HFFc6 (cell line): Measurements from ENCODE around the gene AUTS2. TPM values are rescaled to one million over a fixed set of nuclear protein-coding genes. Genes with fewer than 3 reads are reported as not detected.

Experiments used
- DNase-seq: peaks from one replicate; pipeline ENCODE4 v3.0.0-alpha.2; 2018
- H3K27ac Mint-ChIP-seq: 2 replicates; pipeline ENCODE4 v1.8.0; 2020; ENCODE audit warnings: mild to moderate bottlenecking, mixed read lengths
- H3K27me3 Mint-ChIP-seq: 2 replicates; pipeline ENCODE4 v1.8.0; 2021; ENCODE audit warnings: mild to moderate bottlenecking, moderate library complexity, mixed read lengths; ENCODE audit not compliant: insufficient read depth
- H3K36me3 Mint-ChIP-seq: 2 replicates; pipeline ENCODE4 v1.8.0; 2021; ENCODE audit warnings: low read depth, mixed read lengths
- H3K4me1 Mint-ChIP-seq: 2 replicates; pipeline ENCODE4 v1.8.0; 2020; ENCODE audit warnings: low read depth, mixed read lengths
- H3K4me3 Mint-ChIP-seq: 2 replicates; pipeline ENCODE4 v1.8.0; 2020; ENCODE audit warnings: mild to moderate bottlenecking, moderate library complexity, mixed read lengths
- H3K9me3 Mint-ChIP-seq: 2 replicates; pipeline ENCODE4 v1.8.0; 2020; ENCODE audit warnings: mild to moderate bottlenecking, mixed read lengths
- total RNA-seq, 6 experiments: library from RNA; stranded (reverse); fragmentation: NEBNext Ultra II Directional; extraction: Animal tissue kit (Norgen Biotek cat#: 25700); gene quantifications; 2 replicates in 1 of 6; 3 replicates in 5 of 6; pipeline ENCODE4 v1.2.3, GENCODE V29; 2021
- TF ChIP-seq, protein P1 (sequence below): fragments of 200-600 bp; sonication (generic); IDR thresholded peaks from 2 replicates; pipeline ENCODE4 v1.5.0; 2021; ENCODE audit warnings: antibody characterized with exemption, mild to moderate bottlenecking

AUTS2 gene
- total RNA-seq, 6 experiments from 2014 or later = 0.02 to 0.19 (median 0.16) TPM; not detected in 2

DNA sequence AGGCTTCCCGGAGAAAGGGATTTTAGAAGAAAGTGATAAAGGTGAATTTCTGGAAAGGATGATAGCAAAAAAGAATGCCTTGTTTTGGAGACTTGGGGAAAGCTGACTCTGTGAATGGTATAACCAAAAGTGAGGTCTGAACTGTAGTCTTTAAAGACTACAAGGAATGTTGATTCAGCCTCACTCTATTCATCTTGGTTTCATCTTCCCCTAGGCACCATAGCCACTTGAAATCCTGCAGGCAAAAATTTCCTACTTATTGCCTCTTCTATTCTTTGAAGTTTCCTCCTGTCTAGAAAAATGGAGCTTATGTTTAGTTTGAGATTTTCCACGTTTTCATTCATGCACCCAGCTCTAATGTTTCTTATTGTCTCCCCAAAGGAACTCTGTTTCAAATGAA lies 518.0 kb downstream of the AUTS2 start:
- Mint-ChIP-seq H3K9me3 (peaks cover 27% of the 10 kb centered on the region), H3K4me1 (no peaks in the 10 kb centered on the region), H3K27ac (no peak overlapping the region), H3K27me3 (no peaks in the 10 kb centered on the region), H3K4me3 (no peak overlapping the region), H3K36me3 (no peaks in the 10 kb centered on the region)
- TF ChIP-seq, protein P1, sequence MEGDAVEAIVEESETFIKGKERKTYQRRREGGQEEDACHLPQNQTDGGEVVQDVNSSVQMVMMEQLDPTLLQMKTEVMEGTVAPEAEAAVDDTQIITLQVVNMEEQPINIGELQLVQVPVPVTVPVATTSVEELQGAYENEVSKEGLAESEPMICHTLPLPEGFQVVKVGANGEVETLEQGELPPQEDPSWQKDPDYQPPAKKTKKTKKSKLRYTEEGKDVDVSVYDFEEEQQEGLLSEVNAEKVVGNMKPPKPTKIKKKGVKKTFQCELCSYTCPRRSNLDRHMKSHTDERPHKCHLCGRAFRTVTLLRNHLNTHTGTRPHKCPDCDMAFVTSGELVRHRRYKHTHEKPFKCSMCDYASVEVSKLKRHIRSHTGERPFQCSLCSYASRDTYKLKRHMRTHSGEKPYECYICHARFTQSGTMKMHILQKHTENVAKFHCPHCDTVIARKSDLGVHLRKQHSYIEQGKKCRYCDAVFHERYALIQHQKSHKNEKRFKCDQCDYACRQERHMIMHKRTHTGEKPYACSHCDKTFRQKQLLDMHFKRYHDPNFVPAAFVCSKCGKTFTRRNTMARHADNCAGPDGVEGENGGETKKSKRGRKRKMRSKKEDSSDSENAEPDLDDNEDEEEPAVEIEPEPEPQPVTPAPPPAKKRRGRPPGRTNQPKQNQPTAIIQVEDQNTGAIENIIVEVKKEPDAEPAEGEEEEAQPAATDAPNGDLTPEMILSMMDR = no peak
- no peak for DNase-seq

DNA sequence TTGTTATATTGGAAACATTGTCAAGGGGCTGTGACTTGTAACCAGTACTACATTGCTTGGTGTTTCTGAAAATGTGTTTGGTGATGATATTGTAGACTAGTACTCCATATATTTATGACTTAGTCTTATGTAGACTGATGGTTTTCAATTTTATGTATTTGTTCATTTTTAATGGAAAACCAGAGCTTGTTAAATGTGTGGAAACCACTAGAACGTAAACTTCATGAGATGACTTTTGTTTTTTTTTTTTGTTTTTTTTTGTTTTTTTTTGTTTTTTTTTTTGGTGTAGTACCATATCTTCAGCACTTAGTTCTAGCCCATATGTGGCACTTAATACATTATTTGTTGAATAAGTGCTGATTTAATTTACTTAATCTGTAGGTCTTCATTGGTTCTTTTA lies 518.6 kb downstream of the AUTS2 start:
- H3K4me1 Mint-ChIP-seq = no peaks in the 10 kb centered on the region
- H3K9me3 Mint-ChIP-seq = peaks cover 33% of the 10 kb centered on the region
- TF ChIP-seq, protein P1 = no peak
- no peak overlapping the region for H3K27ac Mint-ChIP-seq
- no peak overlapping the region for H3K4me3 Mint-ChIP-seq
- no peaks in the 10 kb centered on the region for H3K36me3 Mint-ChIP-seq
- DNase-seq = no peak
- H3K27me3 Mint-ChIP-seq = no peaks in the 10 kb centered on the region

DNA sequence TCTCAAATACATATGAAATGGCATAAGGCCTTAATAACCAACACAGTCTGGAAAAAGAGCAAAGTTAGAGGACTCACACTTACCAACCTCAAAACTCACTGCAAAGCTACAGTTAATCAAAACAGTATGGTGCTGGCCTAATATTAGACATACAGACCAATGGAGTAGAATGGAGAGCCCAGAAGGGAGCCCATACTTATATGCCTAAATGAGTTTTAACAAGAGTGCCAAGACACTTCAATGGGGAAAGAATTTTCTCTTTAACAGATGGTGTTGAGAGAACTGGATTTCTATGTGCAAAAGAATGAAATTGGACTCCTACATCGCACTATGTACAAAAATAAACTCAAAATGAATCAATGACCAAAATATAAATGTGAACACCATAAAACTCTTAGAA lies 522.6 kb downstream of the AUTS2 start:
- Mint-ChIP-seq H3K4me1 (no peaks in the 10 kb centered on the region), H3K9me3 (peaks cover 58% of the 10 kb centered on the region), H3K27me3 (no peaks in the 10 kb centered on the region), H3K27ac (no peak overlapping the region), H3K4me3 (no peak overlapping the region), H3K36me3 (no peaks in the 10 kb centered on the region)
- DNase-seq = no peak
- TF ChIP-seq, protein P1 = no peak

DNA sequence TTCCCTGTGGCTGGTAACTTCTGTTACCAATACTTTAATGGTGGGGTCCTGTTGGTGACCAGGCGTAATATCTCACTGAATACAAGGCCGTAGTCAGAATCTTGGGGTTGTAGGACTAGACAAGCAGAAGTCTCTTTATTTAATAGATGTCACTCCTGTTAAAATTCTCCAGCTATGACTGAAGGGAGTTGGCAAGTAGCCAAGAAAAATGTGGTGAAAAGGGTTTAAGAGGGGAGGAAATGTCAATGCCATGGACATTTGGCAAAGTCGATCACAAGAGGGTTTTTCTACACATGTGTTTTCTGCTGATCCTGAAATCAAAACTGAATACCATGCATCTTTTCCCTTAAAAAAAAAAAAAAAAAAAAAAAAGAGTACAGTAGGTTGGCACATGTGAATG lies 533.5 kb downstream of the AUTS2 start:
- Mint-ChIP-seq H3K27me3 (no peaks in the 10 kb centered on the region), H3K9me3 (peaks cover 52% of the 10 kb centered on the region), H3K4me1 (no peaks in the 10 kb centered on the region), H3K36me3 (no peaks in the 10 kb centered on the region), H3K27ac (no peak overlapping the region), H3K4me3 (no peak overlapping the region)
- no peak for DNase-seq
- TF ChIP-seq, protein P1 = no peak

DNA sequence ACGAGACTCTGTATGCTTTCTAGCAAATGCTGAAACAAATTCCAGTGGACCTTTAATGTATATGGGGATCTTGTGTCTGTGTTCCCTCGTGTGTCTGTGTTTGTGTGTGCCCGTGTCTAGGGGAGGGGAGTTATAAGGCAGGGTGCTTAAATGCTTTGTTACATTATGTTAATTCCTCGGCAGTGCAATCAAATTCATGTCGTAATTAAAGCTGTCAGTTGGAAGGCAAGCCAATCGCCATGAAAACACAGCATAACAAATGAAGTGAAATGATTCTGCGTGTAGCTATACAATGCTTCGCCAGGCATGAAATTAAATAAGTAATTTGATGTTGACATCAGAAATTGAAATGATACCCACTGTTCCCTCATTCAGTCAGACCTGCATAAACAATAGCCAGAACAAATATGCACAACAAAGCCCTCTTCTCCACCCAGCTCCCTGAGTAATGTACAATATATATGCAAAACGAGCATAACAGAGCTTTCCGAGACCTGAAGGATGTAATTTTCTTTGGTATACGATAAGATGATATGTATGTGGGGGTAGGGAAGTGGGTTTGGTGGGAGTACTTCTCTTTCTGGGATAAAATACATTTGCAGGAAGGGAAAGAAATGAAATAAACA lies 534.1 kb downstream of the AUTS2 start:
- TF ChIP-seq, protein P1 = no peak

More for the DNA sequence above, 534.1 kb downstream of the AUTS2 start:
- Mint-ChIP-seq H3K27me3 (no peaks in the 10 kb centered on the region), H3K4me1 (no peaks in the 10 kb centered on the region), H3K9me3 (peaks cover 49% of the 10 kb centered on the region), H3K27ac (no peak overlapping the region), H3K4me3 (no peak overlapping the region), H3K36me3 (no peaks in the 10 kb centered on the region)
- no peak for DNase-seq
